BE2C (cell line): ENCODE results near the gene CFAP73. TPM values are rescaled to one million over a fixed set of nuclear protein-coding genes. Genes with fewer than 3 reads are reported as not detected.

Experiments used
- DNase-seq: peaks from one replicate; pipeline ENCODE4 v3.0.0-alpha.2; 2020
- H3K27me3 ChIP-seq: fragments of 250-450 bp; sonication (Bioruptor Pico); 2 replicates; pipeline ENCODE4 v1.5.1; 2020; ENCODE audit warnings: mild to moderate bottlenecking
- H3K36me3 ChIP-seq: fragments of 250-450 bp; sonication (Bioruptor Pico); 2 replicates; pipeline ENCODE4 v1.5.1; 2020; ENCODE audit warnings: mild to moderate bottlenecking
- H3K4me1 ChIP-seq: fragments of 250-450 bp; sonication (Bioruptor Pico); 2 replicates; pipeline ENCODE4 v1.5.1; 2020
- H3K4me3 ChIP-seq: 2 replicates; pipeline ENCODE4 v1.5.1; 2011; ENCODE audit warnings: low read depth, low read length
- H3K9me3 ChIP-seq: fragments of 250-450 bp; sonication (Bioruptor Pico); 2 replicates; pipeline ENCODE4 v1.5.1; 2020
- polyA plus RNA-seq: library from polyadenylated mRNA; unstranded; fragments of >200 nt; gene quantifications from one replicate; pipeline ENCODE4 v1.2.1, GENCODE V29; 2012; ENCODE audit warnings: low read depth, missing spikeins; ENCODE audit not compliant: insufficient read length, insufficient read depth
- TF ChIP-seq, protein P1 (sequence below): IDR thresholded peaks from 2 replicates; pipeline ENCODE4 v1.5.1; 2012; ENCODE audit warnings: mild to moderate bottlenecking, low read depth, low read length

CFAP73 gene
- polyA plus RNA-seq = not detected

DNA sequence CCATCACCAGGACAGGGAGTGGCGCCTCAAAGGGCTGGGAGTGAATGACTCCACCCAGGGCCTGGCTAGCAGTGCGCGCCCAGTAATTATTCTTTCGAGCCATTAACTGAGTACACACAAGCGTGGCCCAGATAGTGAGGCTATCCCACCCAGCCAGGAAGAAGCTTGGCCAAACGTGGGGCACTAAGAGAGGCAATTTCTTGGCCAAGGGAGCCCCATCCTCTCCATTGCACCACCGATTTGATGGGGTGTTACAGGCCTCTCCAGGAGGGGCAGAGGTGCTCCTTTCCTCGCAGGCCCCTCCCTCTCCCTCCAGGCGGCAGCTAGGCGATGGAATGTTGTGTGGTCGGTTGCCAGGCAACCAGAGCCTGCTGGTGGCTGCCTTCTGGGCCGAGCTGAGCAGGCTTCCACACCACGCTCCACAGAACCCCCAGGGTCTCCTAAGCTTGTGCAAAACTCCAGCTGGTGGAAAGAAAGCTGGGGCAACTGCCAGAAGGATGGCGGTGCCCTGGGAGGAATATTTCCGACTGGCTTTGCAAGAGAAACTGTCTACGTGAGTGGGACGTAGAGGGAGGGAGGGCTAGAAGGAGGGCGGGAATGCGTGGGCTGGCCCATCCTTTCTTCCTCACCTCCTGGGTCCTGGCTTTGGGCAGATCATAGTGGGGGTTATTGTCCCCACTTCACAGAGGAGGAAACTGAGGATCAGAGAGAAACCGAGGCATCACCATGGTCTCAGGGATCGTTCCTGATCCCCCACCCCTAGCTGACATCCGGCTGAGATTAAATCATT, at the start of gene CFAP73:
CFAP73 (plus strand) TSS at position 364 of the 790 bp plus-strand sequence; CDS start at position 498, 134 bp downstream.
- Histone ChIP-seq H3K4me3 (peak within 1 kb of the TSS; percentile 15; the same call in 1 of the 2 replicates), H3K27me3 (peaks cover 18% of the 10 kb centered on the region)
- peak; percentile 85 for DNase-seq

GRCh38 chr12:113099764-113100163, 49.8 kb upstream of the CFAP73 start:
- Histone ChIP-seq H3K4me1 (peaks cover 5% of the 10 kb centered on the region), H3K27me3 (no peaks in the 10 kb centered on the region), H3K9me3 (no peaks in the 10 kb centered on the region), H3K4me3 (no peak overlapping the region), H3K36me3 (no peaks in the 10 kb centered on the region)
- no peak for DNase-seq
- TF ChIP-seq, protein P1, sequence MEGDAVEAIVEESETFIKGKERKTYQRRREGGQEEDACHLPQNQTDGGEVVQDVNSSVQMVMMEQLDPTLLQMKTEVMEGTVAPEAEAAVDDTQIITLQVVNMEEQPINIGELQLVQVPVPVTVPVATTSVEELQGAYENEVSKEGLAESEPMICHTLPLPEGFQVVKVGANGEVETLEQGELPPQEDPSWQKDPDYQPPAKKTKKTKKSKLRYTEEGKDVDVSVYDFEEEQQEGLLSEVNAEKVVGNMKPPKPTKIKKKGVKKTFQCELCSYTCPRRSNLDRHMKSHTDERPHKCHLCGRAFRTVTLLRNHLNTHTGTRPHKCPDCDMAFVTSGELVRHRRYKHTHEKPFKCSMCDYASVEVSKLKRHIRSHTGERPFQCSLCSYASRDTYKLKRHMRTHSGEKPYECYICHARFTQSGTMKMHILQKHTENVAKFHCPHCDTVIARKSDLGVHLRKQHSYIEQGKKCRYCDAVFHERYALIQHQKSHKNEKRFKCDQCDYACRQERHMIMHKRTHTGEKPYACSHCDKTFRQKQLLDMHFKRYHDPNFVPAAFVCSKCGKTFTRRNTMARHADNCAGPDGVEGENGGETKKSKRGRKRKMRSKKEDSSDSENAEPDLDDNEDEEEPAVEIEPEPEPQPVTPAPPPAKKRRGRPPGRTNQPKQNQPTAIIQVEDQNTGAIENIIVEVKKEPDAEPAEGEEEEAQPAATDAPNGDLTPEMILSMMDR = no peak

More for the DNA sequence above, at the start of gene CFAP73:
- Histone ChIP-seq H3K4me1 (no peaks in the 10 kb centered on the region; the same call in 1 of the 2 replicates), H3K36me3 (no peaks in the 10 kb centered on the region), H3K9me3 (no peaks in the 10 kb centered on the region)
- TF ChIP-seq, protein P1 = 0 out of 2 replicates have a peak, but pooled peaks have one; percentile 1

GRCh38 chr12:113101751-113102150, 47.8 kb upstream of the CFAP73 start:
- H3K9me3 ChIP-seq = no peaks in the 10 kb centered on the region
- TF ChIP-seq, protein P1 = no peak
- H3K4me3 ChIP-seq = no peak overlapping the region
- no peaks in the 10 kb centered on the region for H3K27me3 ChIP-seq
- DNase-seq = no peak
- peaks cover 5% of the 10 kb centered on the region for H3K4me1 ChIP-seq
- no peaks in the 10 kb centered on the region for H3K36me3 ChIP-seq

GRCh38 chr12:113102811-113103210, 46.7 kb upstream of the CFAP73 start:
- DNase-seq = no peak
- no peaks in the 10 kb centered on the region for H3K9me3 ChIP-seq
- TF ChIP-seq, protein P1 = no peak
- H3K27me3 ChIP-seq = no peaks in the 10 kb centered on the region
- peaks cover 4% of the 10 kb centered on the region for H3K4me1 ChIP-seq
- no peaks in the 10 kb centered on the region for H3K36me3 ChIP-seq
- H3K4me3 ChIP-seq = no peak overlapping the region

- TF ChIP-seq, protein P1 = no peak
- H3K27me3 ChIP-seq = no peaks in the 10 kb centered on the region
- no peaks in the 10 kb centered on the region for H3K36me3 ChIP-seq
- H3K4me1 ChIP-seq = no peaks in the 10 kb centered on the region
- H3K9me3 ChIP-seq = no peaks in the 10 kb centered on the region
- H3K4me3 ChIP-seq = peak overlapping the region; percentile 27
- no peak for DNase-seq
Measured at GRCh38 chr12:113103756-113104450, 45.6 kb upstream of the CFAP73 start.
